ENCODE results near the gene IRX2. TPM values are rescaled to one million over a fixed set of nuclear protein-coding genes. Genes with fewer than 3 reads are reported as not detected.

The IRX2 gene
- total RNA-seq, 2 donors from 2014 or later = 1.3 to 3.0 TPM

GRCh38 chr5:2714026-2714425 lies 37.5 kb downstream of the IRX2 start:
- TF ChIP-seq POLR2A (IDR thresholded peaks at IDR 0.05) = no peak
- ATAC-seq (no peak), DNase-seq (no peak)
- no peaks in the 10 kb centered on the region for H3K9me3 ChIP-seq
- no peaks in the 10 kb centered on the region for H3K27me3 ChIP-seq
- 66 to 83% methylated on average over 6 of the region's 6 CpGs for WGBS, 2 donors
- H3K4me1 ChIP-seq = no peaks in the 10 kb centered on the region
- H3K36me3 ChIP-seq (replicated peaks in 1 of 2; ENCODE audit: insufficient read depth in 1 of 2, low read depth in 2 of 2) = no peaks in the 10 kb centered on the region
- intact Hi-C loops (cut with DNase I) = no loop called here
- H3K27ac ChIP-seq = no peak overlapping the region
- H3K4me3 ChIP-seq = no peak overlapping the region

DNA sequence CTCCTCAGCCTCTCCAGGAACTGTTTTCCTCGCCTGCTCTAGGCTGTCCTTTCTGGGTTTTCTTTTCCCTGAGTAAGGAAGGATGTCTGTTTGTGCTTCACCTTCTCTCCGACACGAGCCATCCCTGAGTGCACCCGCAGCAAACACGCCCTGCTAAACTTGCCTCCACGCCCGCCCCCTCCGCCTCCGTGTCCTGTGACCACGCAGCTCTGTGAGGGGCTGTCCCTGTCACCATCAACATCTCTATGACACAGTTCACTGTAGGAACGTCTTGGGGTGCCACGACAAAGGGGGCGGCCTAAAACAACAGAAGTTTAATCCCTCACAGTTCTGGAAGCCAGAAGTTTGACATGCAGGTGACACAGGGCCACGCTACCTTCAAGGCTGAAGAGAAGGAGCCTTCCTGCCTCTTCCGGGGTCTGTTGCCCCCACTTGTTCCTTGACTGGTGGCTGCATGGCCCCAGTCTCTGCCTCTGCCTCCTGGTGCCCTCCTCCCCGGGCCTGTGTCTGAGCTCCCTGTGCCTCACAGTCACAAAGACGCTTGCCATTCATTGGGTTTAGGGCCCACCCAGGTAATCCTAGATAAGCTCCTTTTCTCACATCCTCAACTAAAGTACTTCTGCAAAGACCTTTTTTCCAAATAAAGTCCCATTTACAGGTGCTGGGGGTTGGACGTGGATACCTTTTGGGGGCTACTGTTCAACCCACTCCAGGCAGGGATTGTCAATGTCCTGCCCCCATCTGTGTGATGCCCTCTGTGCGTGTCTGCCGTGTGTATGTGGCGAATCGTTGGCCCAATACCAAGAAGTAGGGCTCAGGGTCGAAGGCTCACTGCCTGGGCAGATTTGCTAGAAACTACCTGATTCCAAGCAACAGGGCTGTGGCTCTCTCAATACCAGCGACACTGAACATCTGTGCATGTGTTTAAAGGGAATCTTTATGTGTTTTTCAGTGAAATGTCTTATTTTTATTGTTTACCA lies 39.7 kb downstream of the IRX2 start:
- Histone ChIP-seq H3K4me3 (no peak overlapping the region), H3K27me3 (no peaks in the 10 kb centered on the region), H3K36me3 (replicated peaks in 1 of 2; ENCODE audit: insufficient read depth in 1 of 2, low read depth in 2 of 2) (no peaks in the 10 kb centered on the region), H3K9me3 (no peaks in the 10 kb centered on the region), H3K27ac (no peak overlapping the region), H3K4me1 (no peaks in the 10 kb centered on the region)
- no peak for TF ChIP-seq CTCF (IDR thresholded peaks at IDR 0.05)
- TF ChIP-seq POLR2A (IDR thresholded peaks at IDR 0.05) = no peak
- intact Hi-C loops (cut with DNase I) = no loop called here
- WGBS, 2 donors = 46 to 53% methylated on average over 24 of the region's 24 CpGs
- DNase-seq (no peak), ATAC-seq (no peak)

GRCh38 chr5:2710910-2711309 lies 40.6 kb downstream of the IRX2 start:
- H3K9me3 ChIP-seq = no peaks in the 10 kb centered on the region
- intact Hi-C loops (cut with DNase I) = no loop called here
- 28 to 34% methylated on average over 3 of the region's 3 CpGs for WGBS, 2 donors
- H3K27ac ChIP-seq = no peak overlapping the region
- no peaks in the 10 kb centered on the region for H3K27me3 ChIP-seq
- DNase-seq (no peak), ATAC-seq (no peak)
- H3K36me3 ChIP-seq (replicated peaks in 1 of 2; ENCODE audit: insufficient read depth in 1 of 2, low read depth in 2 of 2) = no peaks in the 10 kb centered on the region
- H3K4me3 ChIP-seq = no peak overlapping the region
- TF ChIP-seq POLR2A (IDR thresholded peaks at IDR 0.05) (no peak), CTCF (IDR thresholded peaks at IDR 0.05) (peak in 2 of 7 experiments; percentile 7 to 17)
- no peaks in the 10 kb centered on the region for H3K4me1 ChIP-seq

GRCh38 chr5:2709976-2710689 lies 41.3 kb downstream of the IRX2 start:
- 66 to 82% methylated on average over 11 to 16 of the region's 16 CpGs for WGBS, 2 donors
- ATAC-seq = no peak
- no peak for TF ChIP-seq CTCF (IDR thresholded peaks at IDR 0.05)
- TF ChIP-seq POLR2A (IDR thresholded peaks at IDR 0.05) = no peak
- Histone ChIP-seq H3K27ac (no peak overlapping the region), H3K4me1 (no peaks in the 10 kb centered on the region), H3K36me3 (replicated peaks in 1 of 2; ENCODE audit: insufficient read depth in 1 of 2, low read depth in 2 of 2) (no peaks in the 10 kb centered on the region), H3K27me3 (no peaks in the 10 kb centered on the region), H3K9me3 (no peaks in the 10 kb centered on the region), H3K4me3 (no peak overlapping the region)
- no peak for DNase-seq
- intact Hi-C loops (cut with DNase I) = no loop called here

GRCh38 chr5:2708751-2709150 lies 42.7 kb downstream of the IRX2 start:
- intact Hi-C loops (cut with DNase I) = no loop called here
- ATAC-seq (no peak), DNase-seq (no peak)
- Histone ChIP-seq H3K9me3 (no peaks in the 10 kb centered on the region), H3K27ac (no peak overlapping the region), H3K36me3 (replicated peaks in 1 of 2; ENCODE audit: insufficient read depth in 1 of 2, low read depth in 2 of 2) (no peaks in the 10 kb centered on the region), H3K27me3 (no peaks in the 10 kb centered on the region), H3K4me1 (no peaks in the 10 kb centered on the region), H3K4me3 (no peak overlapping the region)
- TF ChIP-seq POLR2A (IDR thresholded peaks at IDR 0.05) (no peak), CTCF (IDR thresholded peaks at IDR 0.05) (no peak)
- WGBS, 2 donors = 74 to 77% methylated on average over 10 of the region's 10 CpGs

All from body of pancreas (tissue), 4 donors.